ENCODE results near the gene NIPBL. TPM values are rescaled to one million over a fixed set of nuclear protein-coding genes. Genes with fewer than 3 reads are reported as not detected.
A peak's percentile ranks its signal among the peaks of the same experiment; 100 is the strongest.
"Not testable (repeated sequence)": the region's sequence is repeated elsewhere in the genome, so short reads cannot be mapped to it uniquely, and the experiment has no call there.

NIPBL gene
- total RNA-seq, 1 experiment from 2014 or later = 14.7 TPM

- DNase-seq (ENCODE audit: low read depth) = peak; percentile 34
These were observed 139.5 kb downstream of the NIPBL start for GRCh38 chr5:37015795-37016666.

GRCh38 chr5:37028910-37029309 is 152.3 kb downstream of the NIPBL start:
- no peak for DNase-seq (ENCODE audit: low read depth)

- DNase-seq (ENCODE audit: low read depth) = no peak
These were observed 152.9 kb downstream of the NIPBL start for GRCh38 chr5:37029436-37029835.

GRCh38 chr5:37034955-37035354 is 158.4 kb downstream of the NIPBL start:
- DNase-seq (ENCODE audit: low read depth) = no peak

- DNase-seq (ENCODE audit: low read depth) = no peak
These were observed 161.3 kb downstream of the NIPBL start for GRCh38 chr5:37037840-37038239.

GRCh38 chr5:37039824-37040223 is 163.3 kb downstream of the NIPBL start:
- no peak for DNase-seq (ENCODE audit: low read depth)

- DNase-seq (ENCODE audit: low read depth) = no peak
These were observed 167.1 kb downstream of the NIPBL start for GRCh38 chr5:37043693-37044092.

GRCh38 chr5:37044120-37044519 is 167.6 kb downstream of the NIPBL start:
- DNase-seq (ENCODE audit: low read depth) = no peak

GRCh38 chr5:37045703-37046102 is 169.1 kb downstream of the NIPBL start:
- DNase-seq (ENCODE audit: low read depth) = no peak

GRCh38 chr5:37047947-37048346 is 171.4 kb downstream of the NIPBL start:
- no peak for DNase-seq (ENCODE audit: low read depth)

- DNase-seq (ENCODE audit: low read depth) = no peak
These were observed 177.8 kb downstream of the NIPBL start for GRCh38 chr5:37054391-37054790.

GRCh38 chr5:37055383-37055990 is 178.9 kb downstream of the NIPBL start:
- peak; percentile 10 for DNase-seq (ENCODE audit: low read depth)

GRCh38 chr5:37056762-37057161 is 180.2 kb downstream of the NIPBL start:
- no peak for DNase-seq (ENCODE audit: low read depth)

GRCh38 chr5:37060030-37060429 is 183.5 kb downstream of the NIPBL start:
- DNase-seq (ENCODE audit: low read depth) = no peak

- DNase-seq (ENCODE audit: low read depth) = no peak
These were observed 187.2 kb downstream of the NIPBL start for GRCh38 chr5:37063739-37064138.

- no peak for DNase-seq (ENCODE audit: low read depth)
These were observed 187.9 kb downstream of the NIPBL start for GRCh38 chr5:37064442-37064841.

- DNase-seq (ENCODE audit: low read depth) = no peak
These were observed 194.9 kb downstream of the NIPBL start for GRCh38 chr5:37071487-37071886.

GRCh38 chr5:37071901-37072581 is 195.5 kb downstream of the NIPBL start:
- peak; percentile 8 for DNase-seq (ENCODE audit: low read depth)

GRCh38 chr5:37075399-37075950 is 198.9 kb downstream of the NIPBL start:
- DNase-seq (ENCODE audit: low read depth) = no peak

GRCh38 chr5:37077146-37077545 is 200.6 kb downstream of the NIPBL start:
- DNase-seq (ENCODE audit: low read depth) = no peak

- no peak for DNase-seq (ENCODE audit: low read depth)
These were observed 204.1 kb downstream of the NIPBL start for GRCh38 chr5:37080697-37081096.

- not testable (repeated sequence) for DNase-seq (ENCODE audit: low read depth)
These were observed 206.4 kb downstream of the NIPBL start for GRCh38 chr5:37082977-37083376.
